ENCODE results near the gene ITGA1. TPM values are rescaled to one million over a fixed set of nuclear protein-coding genes. Genes with fewer than 3 reads are reported as not detected.

The ITGA1 gene
- total RNA-seq, 1 donor from 2014 or later, result 10.0 TPM

- DNase-seq (ENCODE audit: low read depth), result no peak
- no peak for TF ChIP-seq CTCF (IDR thresholded peaks at IDR 0.05; ENCODE audit: insufficient read depth, low read length, poor library complexity, severe bottlenecking)
Measured at GRCh38 chr5:52881468-52881867, 93.8 kb downstream of the ITGA1 start.

GRCh38 chr5:52883110-52883509 lies 95.4 kb downstream of the ITGA1 start:
- H3K4me3 ChIP-seq (ENCODE audit: low read depth, low read length), result no peak overlapping the region
- H3K36me3 ChIP-seq (ENCODE audit: control insufficient read depth, insufficient read depth, low read length), result no peaks in the 10 kb centered on the region
- TF ChIP-seq CTCF (IDR thresholded peaks at IDR 0.05; ENCODE audit: insufficient read depth, low read length, poor library complexity, severe bottlenecking), result no peak
- no peaks in the 10 kb centered on the region for H3K27me3 ChIP-seq (ENCODE audit: control insufficient read depth, insufficient read depth, low read length)
- no peak for DNase-seq (ENCODE audit: low read depth)

More at GRCh38 chr5:52881468-52881867, 93.8 kb downstream of the ITGA1 start:
- H3K36me3 ChIP-seq (ENCODE audit: control insufficient read depth, insufficient read depth, low read length), result no peaks in the 10 kb centered on the region
- H3K27me3 ChIP-seq (ENCODE audit: control insufficient read depth, insufficient read depth, low read length), result no peaks in the 10 kb centered on the region
- H3K4me3 ChIP-seq (ENCODE audit: low read depth, low read length), result no peak overlapping the region

- Histone ChIP-seq H3K36me3 (ENCODE audit: control insufficient read depth, insufficient read depth, low read length) (no peaks in the 10 kb centered on the region), H3K27me3 (ENCODE audit: control insufficient read depth, insufficient read depth, low read length) (no peaks in the 10 kb centered on the region), H3K4me3 (ENCODE audit: low read depth, low read length) (no peak overlapping the region)
- TF ChIP-seq CTCF (IDR thresholded peaks at IDR 0.05; ENCODE audit: insufficient read depth, low read length, poor library complexity, severe bottlenecking), result no peak
- no peak for DNase-seq (ENCODE audit: low read depth)
Measured at GRCh38 chr5:52884453-52884852, 96.7 kb downstream of the ITGA1 start.

GRCh38 chr5:52885614-52886013 lies 97.9 kb downstream of the ITGA1 start:
- TF ChIP-seq CTCF (IDR thresholded peaks at IDR 0.05; ENCODE audit: insufficient read depth, low read length, poor library complexity, severe bottlenecking), result no peak
- Histone ChIP-seq H3K4me3 (ENCODE audit: low read depth, low read length) (no peak overlapping the region), H3K27me3 (ENCODE audit: control insufficient read depth, insufficient read depth, low read length) (no peaks in the 10 kb centered on the region), H3K36me3 (ENCODE audit: control insufficient read depth, insufficient read depth, low read length) (no peaks in the 10 kb centered on the region)
- DNase-seq (ENCODE audit: low read depth), result no peak

GRCh38 chr5:52886206-52886605 lies 98.5 kb downstream of the ITGA1 start:
- Histone ChIP-seq H3K27me3 (ENCODE audit: control insufficient read depth, insufficient read depth, low read length) (no peaks in the 10 kb centered on the region), H3K36me3 (ENCODE audit: control insufficient read depth, insufficient read depth, low read length) (no peaks in the 10 kb centered on the region)

More at GRCh38 chr5:52886206-52886605, 98.5 kb downstream of the ITGA1 start:
- no peak overlapping the region for H3K4me3 ChIP-seq (ENCODE audit: low read depth, low read length)
- no peak for TF ChIP-seq CTCF (IDR thresholded peaks at IDR 0.05; ENCODE audit: insufficient read depth, low read length, poor library complexity, severe bottlenecking)
- no peak for DNase-seq (ENCODE audit: low read depth)
